DND-41 (cell line): ENCODE results near the gene IFRD2.

Experiments
- ATAC-seq: fragments of 200-7000 bp; cut with Tn5 transposase; 3 replicates; pipeline ENCODE4 v1.9.1; 2021; ENCODE audit warnings: low read depth; ENCODE audit not compliant: insufficient read depth
- DNase-seq: peaks from one replicate; pipeline ENCODE4 v3.0.0-alpha.2; 2020
- H2AFZ ChIP-seq: 2 replicates; pipeline ENCODE4 v1.6.0; 2012; ENCODE audit warnings: low read depth, low read length
- H3K27ac ChIP-seq: 2 replicates; pipeline ENCODE4 v1.5.1; 2012; ENCODE audit warnings: low read length, inconsistent platforms
- H3K27me3 ChIP-seq: fragments of 200-600 bp; sonication (generic); 2 replicates; pipeline ENCODE4 v1.6.0; 2012; ENCODE audit warnings: low read length, mild to moderate bottlenecking, inconsistent platforms; ENCODE audit not compliant: insufficient read depth, poor library complexity
- H3K36me3 ChIP-seq: 2 replicates; pipeline ENCODE4 v1.5.1; 2012; ENCODE audit warnings: low read length, inconsistent platforms; ENCODE audit not compliant: insufficient read depth
- H3K4me1 ChIP-seq: 2 replicates; pipeline ENCODE4 v1.5.1; 2012; ENCODE audit warnings: mild to moderate bottlenecking, low read length; ENCODE audit not compliant: insufficient read depth
- H3K4me2 ChIP-seq: 2 replicates; pipeline ENCODE4 v1.6.0; 2012; ENCODE audit warnings: mild to moderate bottlenecking, moderate library complexity, low read length, inconsistent platforms; ENCODE audit not compliant: insufficient read depth
- H3K4me3 ChIP-seq, 2 experiments: fragments of 200-600 bp in 1 of 2; shearing (Covaris generic) in 1 of 2; 2 replicates each; pipeline ENCODE4 v1.5.1; 2012 to 2016; ENCODE audit warnings: inconsistent platforms in 2 of 2, low read length in 2 of 2, mild to moderate bottlenecking in 2 of 2, low read depth in 1 of 2, moderate library complexity in 1 of 2
- H3K79me2 ChIP-seq: 2 replicates; pipeline ENCODE4 v1.6.0; 2012; ENCODE audit warnings: low read length, inconsistent platforms; ENCODE audit not compliant: insufficient read depth
- H3K9ac ChIP-seq: 2 replicates; pipeline ENCODE4 v1.6.0; 2012; ENCODE audit warnings: low read depth, mild to moderate bottlenecking, inconsistent platforms, low read length, moderate library complexity
- H3K9me3 ChIP-seq: 2 replicates; pipeline ENCODE4 v1.5.1; 2012; ENCODE audit warnings: low read length, moderate library complexity, mild to moderate bottlenecking, inconsistent platforms; ENCODE audit not compliant: insufficient read depth, severe bottlenecking
- H4K20me1 ChIP-seq: 2 replicates; pipeline ENCODE4 v1.6.0; 2012; ENCODE audit warnings: low read length; ENCODE audit not compliant: insufficient read depth
- CTCF ChIP-seq: IDR thresholded peaks from 2 replicates; pipeline ENCODE4 v1.5.1; 2012; ENCODE audit warnings: borderline replicate concordance, low read length, moderate library complexity, mild to moderate bottlenecking; ENCODE audit not compliant: poor library complexity, severe bottlenecking; ENCODE audit errors: extremely low read depth
- EZH2 ChIP-seq: IDR thresholded peaks from 3 replicates; pipeline ENCODE4 v1.6.1; 2012; ENCODE audit warnings: borderline replicate concordance, low read depth, mild to moderate bottlenecking, moderate library complexity, low read length, inconsistent platforms; ENCODE audit not compliant: severe bottlenecking

The IFRD2 gene

GRCh38 chr3:50317300-50317699 lies 25.1 kb upstream of the IFRD2 start:
- peaks cover 44% of the 10 kb centered on the region for H3K36me3 ChIP-seq
- no peak overlapping the region for H3K27ac ChIP-seq
- H3K79me2 ChIP-seq: peaks cover 24% of the 10 kb centered on the region
- no peak overlapping the region for H2AFZ ChIP-seq
- peaks cover 19% of the 10 kb centered on the region; the same call in 1 of the 2 replicates for H4K20me1 ChIP-seq
- ATAC-seq (no peak), DNase-seq (no peak)
- H3K4me2 ChIP-seq: no peak overlapping the region
- no peaks in the 10 kb centered on the region for H3K9me3 ChIP-seq
- H3K9ac ChIP-seq: no peak overlapping the region
- no peaks in the 10 kb centered on the region for H3K27me3 ChIP-seq
- peaks cover 39% of the 10 kb centered on the region for H3K4me1 ChIP-seq
- H3K4me3 ChIP-seq: no peak overlapping the region
- TF ChIP-seq EZH2: no peak
- TF ChIP-seq CTCF: no peak

GRCh38 chr3:50316657-50317242 lies 24.5 kb upstream of the IFRD2 start:
- Histone ChIP-seq H3K9me3 (no peaks in the 10 kb centered on the region), H3K27me3 (no peaks in the 10 kb centered on the region), H2AFZ (no peak overlapping the region), H3K4me2 (no peak overlapping the region), H3K9ac (no peak overlapping the region), H4K20me1 (peaks cover 19% of the 10 kb centered on the region; the same call in 1 of the 2 replicates), H3K36me3 (peaks cover 44% of the 10 kb centered on the region), H3K4me1 (peaks cover 33% of the 10 kb centered on the region), H3K79me2 (peaks cover 24% of the 10 kb centered on the region), H3K4me3 (no peak overlapping the region), H3K27ac (no peak overlapping the region)
- no peak for DNase-seq
- TF ChIP-seq CTCF (no peak), EZH2 (no peak)
- ATAC-seq: no peak

GRCh38 chr3:50314816-50315215 lies 22.6 kb upstream of the IFRD2 start:
- Histone ChIP-seq H3K4me1 (peaks cover 20% of the 10 kb centered on the region), H3K36me3 (peaks cover 40% of the 10 kb centered on the region), H3K27me3 (no peaks in the 10 kb centered on the region), H3K79me2 (peaks cover 13% of the 10 kb centered on the region), H4K20me1 (peaks cover 13% of the 10 kb centered on the region; the same call in 1 of the 2 replicates), H3K27ac (no peak overlapping the region), H3K4me3 (no peak overlapping the region), H3K9ac (no peak overlapping the region), H3K9me3 (peaks cover 2% of the 10 kb centered on the region), H2AFZ (no peak overlapping the region), H3K4me2 (no peak overlapping the region)
- ATAC-seq (no peak), DNase-seq (no peak)
- TF ChIP-seq EZH2 (no peak), CTCF (no peak)
